Thoracic aorta (tissue), 2 donors: ENCODE measurements around the gene KCNT2. TPM values are rescaled to one million over a fixed set of nuclear protein-coding genes. Genes with fewer than 3 reads are reported as not detected.

Experiments used
- ATAC-seq: fragments of 150-250 bp; one replicate; pipeline ENCODE4 v1.8.0; 2017; ENCODE audit warnings: low read depth; ENCODE audit not compliant: insufficient number of reproducible peaks, low FRiP score
- DNase-seq: peaks from one replicate; pipeline ENCODE4 v3.0.0-alpha.2; 2020; ENCODE audit warnings: low spot score
- H3K27ac ChIP-seq, 2 donors: fragments of 200-600 bp; sonication (generic); 1 replicate in 1 of 2; 2 replicates in 1 of 2; pipeline ENCODE4 v1.5.1; 2016; ENCODE audit warnings: mild to moderate bottlenecking in 2 of 2, moderate library complexity in 2 of 2
- H3K27me3 ChIP-seq: fragments of 200-600 bp; sonication (generic); replicated peaks from 2 replicates; pipeline ENCODE4 v1.6.0; 2016; ENCODE audit warnings: mild to moderate bottlenecking; ENCODE audit not compliant: insufficient read depth
- H3K36me3 ChIP-seq: fragments of 200-600 bp; sonication (generic); one replicate; pipeline ENCODE4 v1.5.1; 2016
- H3K4me1 ChIP-seq, 2 donors: fragments of 200-600 bp; sonication (generic); 1 replicate in 1 of 2; 2 replicates in 1 of 2; pipeline versions ENCODE4 v1.5.1 to v1.6.0; 2016; ENCODE audit warnings: low read depth in 2 of 2, mild to moderate bottlenecking in 1 of 2; ENCODE audit not compliant: control insufficient read depth in 1 of 2
- H3K4me3 ChIP-seq: fragments of 200-600 bp; sonication (generic); 2 replicates; pipeline ENCODE4 v1.5.1; 2016; ENCODE audit warnings: mild to moderate bottlenecking
- H3K9me3 ChIP-seq: fragments of 200-600 bp; sonication (generic); 2 replicates; pipeline ENCODE4 v1.5.1; 2016
- CTCF ChIP-seq: fragments of 200-600 bp; sonication (generic); IDR thresholded peaks from one replicate; pipeline ENCODE4 v1.5.1; 2019; ENCODE audit warnings: antibody characterized with exemption
- total RNA-seq, 2 donors: library from RNA; depleted of rRNA; stranded (reverse); fragments of >200 nt; gene quantifications; one replicate each; pipeline versions ENCODE4 v1.1.0 to v1.2.3, GENCODE V29; 2016

Gene KCNT2
- total RNA-seq, 2 donors from 2014 or later: 15.6 to 23.6 TPM

- ATAC-seq: no peak
- no peaks in the 10 kb centered on the region for H3K27me3 ChIP-seq
Measured at GRCh38 chr1:196488579-196488978, 119.7 kb downstream of the KCNT2 start.

GRCh38 chr1:196486346-196486745, 121.9 kb downstream of the KCNT2 start:
- Histone ChIP-seq H3K4me1 (no peaks in the 10 kb centered on the region), H3K9me3 (no peaks in the 10 kb centered on the region), H3K36me3 (no peaks in the 10 kb centered on the region), H3K4me3 (no peak overlapping the region), H3K27me3 (no peaks in the 10 kb centered on the region), H3K27ac (no peak overlapping the region)
- no peak for DNase-seq
- ATAC-seq: no peak
- TF ChIP-seq CTCF: no peak

More at GRCh38 chr1:196488579-196488978, 119.7 kb downstream of the KCNT2 start:
- Histone ChIP-seq H3K36me3 (no peaks in the 10 kb centered on the region), H3K4me1 (no peaks in the 10 kb centered on the region), H3K27ac (no peak overlapping the region), H3K9me3 (no peaks in the 10 kb centered on the region), H3K4me3 (no peak overlapping the region)
- no peak for TF ChIP-seq CTCF
- DNase-seq: no peak

- Histone ChIP-seq H3K4me3 (no peak overlapping the region), H3K27me3 (no peaks in the 10 kb centered on the region), H3K36me3 (no peaks in the 10 kb centered on the region), H3K4me1 (no peaks in the 10 kb centered on the region), H3K9me3 (no peaks in the 10 kb centered on the region), H3K27ac (no peak overlapping the region)
- TF ChIP-seq CTCF: no peak
- ATAC-seq: no peak
- DNase-seq: no peak
Measured at GRCh38 chr1:196481616-196482015, 126.6 kb downstream of the KCNT2 start.

- Histone ChIP-seq H3K4me1 (no peaks in the 10 kb centered on the region), H3K9me3 (no peaks in the 10 kb centered on the region), H3K36me3 (no peaks in the 10 kb centered on the region), H3K4me3 (no peak overlapping the region), H3K27me3 (no peaks in the 10 kb centered on the region), H3K27ac (no peak overlapping the region)
- ATAC-seq (no peak), DNase-seq (no peak)
- TF ChIP-seq CTCF: no peak
Measured at GRCh38 chr1:196477262-196477661, 131.0 kb downstream of the KCNT2 start.

GRCh38 chr1:196467230-196467925, 140.9 kb downstream of the KCNT2 start:
- Histone ChIP-seq H3K27ac (no peak overlapping the region), H3K36me3 (no peaks in the 10 kb centered on the region), H3K4me3 (no peak overlapping the region), H3K4me1 (no peaks in the 10 kb centered on the region), H3K27me3 (no peaks in the 10 kb centered on the region), H3K9me3 (no peaks in the 10 kb centered on the region)
- TF ChIP-seq CTCF: no peak
- ATAC-seq: no peak
- no peak for DNase-seq
